ENCODE results near the gene BACE2. TPM values are rescaled to one million over a fixed set of nuclear protein-coding genes. Genes with fewer than 3 reads are reported as not detected.

Gene BACE2
- total and polyA plus RNA-seq, 2 donors (not counting 1 experiment from before 2014, with no cell fraction given) = 18.4 to 40.8 TPM

- Histone ChIP-seq H4K20me1 (ENCODE audit: control insufficient read depth, insufficient read depth, low read length, poor library complexity, severe bottlenecking) (no peaks in the 10 kb centered on the region), H3K36me3 (replicated peaks in 1 of 2; ENCODE audit: control extremely low read depth in 1 of 2, control insufficient read depth in 1 of 2, extremely low read depth in 1 of 2, insufficient read depth in 2 of 2, low read length in 1 of 2) (no peaks in the 10 kb centered on the region), H3K4me3 (ENCODE audit: control extremely low read depth in 1 of 5, extremely low read depth in 1 of 5, insufficient read depth in 1 of 5, low read depth in 2 of 5, low read length in 4 of 5) (no peak overlapping the region), H3K9me3 (ENCODE audit: control extremely low read depth in 1 of 3, control insufficient read depth in 2 of 3, insufficient read depth in 1 of 3, low read length in 2 of 3) (no peaks in the 10 kb centered on the region), H3K4me1 (ENCODE audit: control insufficient read depth in 2 of 2, insufficient read depth in 2 of 2, low read length in 2 of 2) (peaks cover 8 to 9% of the 10 kb centered on the region in 2 donors), H3K27ac (ENCODE audit: low read length in 2 of 2) (no peak overlapping the region), H3K4me2 (replicated peaks; ENCODE audit: low read depth, low read length, poor library complexity, severe bottlenecking) (no peak overlapping the region), H2AFZ (ENCODE audit: insufficient read depth, low read depth, low read length, poor library complexity, severe bottlenecking) (no peak overlapping the region), H3K9ac (ENCODE audit: low read length) (no peak overlapping the region), H3K79me2 (ENCODE audit: control insufficient read depth, insufficient read depth, low read length) (no peaks in the 10 kb centered on the region), H3K27me3 (replicated peaks in 1 of 4; ENCODE audit: control extremely low read depth in 1 of 4, control insufficient read depth in 3 of 4, insufficient read depth in 4 of 4, low read length in 3 of 4) (no peaks in the 10 kb centered on the region)
- POLR2A ChIA-PET = no interaction called here
- no peak overlapping the region for H3K4me3 Mint-ChIP-seq
- 92% methylated on average over 3 of the region's 11 CpGs for WGBS (ENCODE audit: insufficient coverage)
- CTCF ChIA-PET = interaction anchor here (4.2 kb wide), 1 partner anchor 67 kb away, joined by 41 read pairs; no protein-coding TSS in a partner anchor
- H3K27ac Mint-ChIP-seq = no peak overlapping the region
- H3K9me3 Mint-ChIP-seq (ENCODE audit: insufficient read depth) = no peaks in the 10 kb centered on the region
- H3K4me1 Mint-ChIP-seq = peaks cover 16% of the 10 kb centered on the region
- TF ChIP-seq CTCF (IDR thresholded peaks at IDR 0.05) (no peak), EZH2 (IDR thresholded peaks at IDR 0.05; ENCODE audit: borderline replicate concordance, insufficient read depth, low read depth, low read length, poor library complexity, severe bottlenecking) (no peak)
- H3K27me3 Mint-ChIP-seq = peaks cover 8% of the 10 kb centered on the region
- no peak for DNase-seq
- ATAC-seq (ENCODE audit: low read depth) = no peak
- intact Hi-C loops (cut with micrococcal nuclease) = loop anchor here (5.0 kb wide), 1 partner anchor 197 kb away; the partner anchor contains the start of gene MX2
Measured at GRCh38 chr21:41164981-41165655, 2.8 kb upstream of the BACE2 start.

GRCh38 chr21:41166884-41167283 lies 1.1 kb upstream of the BACE2 start:
- Histone ChIP-seq H2AFZ (ENCODE audit: insufficient read depth, low read depth, low read length, poor library complexity, severe bottlenecking) (peak overlapping the region; percentile 97), H3K27me3 (replicated peaks in 1 of 4; ENCODE audit: control extremely low read depth in 1 of 4, control insufficient read depth in 3 of 4, insufficient read depth in 4 of 4, low read length in 3 of 4) (no peaks in the 10 kb centered on the region), H3K27ac (ENCODE audit: low read length in 2 of 2) (no peak overlapping the region), H3K4me1 (ENCODE audit: control insufficient read depth in 2 of 2, insufficient read depth in 2 of 2, low read length in 2 of 2) (peaks cover 17 to 19% of the 10 kb centered on the region in 2 donors), H3K9ac (ENCODE audit: low read length) (peak overlapping the region; percentile 91), H4K20me1 (ENCODE audit: control insufficient read depth, insufficient read depth, low read length, poor library complexity, severe bottlenecking) (peaks cover 5% of the 10 kb centered on the region), H3K4me2 (replicated peaks; ENCODE audit: low read depth, low read length, poor library complexity, severe bottlenecking) (peak overlapping the region; percentile 94), H3K9me3 (ENCODE audit: control extremely low read depth in 1 of 3, control insufficient read depth in 2 of 3, insufficient read depth in 1 of 3, low read length in 2 of 3) (no peaks in the 10 kb centered on the region), H3K79me2 (ENCODE audit: control insufficient read depth, insufficient read depth, low read length) (peaks cover 6% of the 10 kb centered on the region), H3K36me3 (replicated peaks in 1 of 2; ENCODE audit: control extremely low read depth in 1 of 2, control insufficient read depth in 1 of 2, extremely low read depth in 1 of 2, insufficient read depth in 2 of 2, low read length in 1 of 2) (no peaks in the 10 kb centered on the region), H3K4me3 (ENCODE audit: control extremely low read depth in 1 of 5, extremely low read depth in 1 of 5, insufficient read depth in 1 of 5, low read depth in 2 of 5, low read length in 4 of 5) (peak overlapping the region in 3 of 5 experiments; percentile 73 to 87 (median 77))
- POLR2A ChIA-PET = interaction anchor here (0.7 kb wide), 1 partner anchor 65 kb away, joined by 3 read pairs; no protein-coding TSS in a partner anchor
- peaks cover 8% of the 10 kb centered on the region for H3K27me3 Mint-ChIP-seq
- DNase-seq = no peak
- no peak for TF ChIP-seq EZH2 (IDR thresholded peaks at IDR 0.05; ENCODE audit: borderline replicate concordance, insufficient read depth, low read depth, low read length, poor library complexity, severe bottlenecking)
- TF ChIP-seq CTCF (IDR thresholded peaks at IDR 0.05) = no peak
- WGBS (ENCODE audit: insufficient coverage) = 37% methylated on average over 6 of the region's 14 CpGs
- H3K4me1 Mint-ChIP-seq = peaks cover 26% of the 10 kb centered on the region
- intact Hi-C loops (cut with micrococcal nuclease) = loop anchor here (5.0 kb wide), 1 partner anchor 195 kb away; the partner anchor contains the start of gene MX2
- no peak for ATAC-seq (ENCODE audit: low read depth)
- no peak overlapping the region for H3K27ac Mint-ChIP-seq
- H3K9me3 Mint-ChIP-seq (ENCODE audit: insufficient read depth) = no peaks in the 10 kb centered on the region
- peak overlapping the region; percentile 85 for H3K4me3 Mint-ChIP-seq
- CTCF ChIA-PET = interaction anchor here (1.8 to 6.7 kb wide), 3 partner anchors 9 to 117 kb away, joined by 10 to 50 read pairs (median 41); no protein-coding TSS in a partner anchor
